K562 (cell line): ENCODE measurements around the gene OPCML. TPM values are rescaled to one million over a fixed set of nuclear protein-coding genes. Genes with fewer than 3 reads are reported as not detected.

ENCODE experiments used
- ATAC-seq: fragments of 200-7000 bp; cut with Tn5 transposase; 3 replicates; pipeline ENCODE4 v1.9.1; 2020; ENCODE audit warnings: moderate library complexity
- BruUV-seq: library from RNA; stranded (reverse); fragments of 400-500 nt; replicated peaks from 2 replicates; lab custom pipeline; 2021; lab: Mats Ljungman, UMichigan
- CTCF ChIA-PET: fragments of 300-600 bp; formaldehyde crosslinking; extraction: SDS; loops from one replicate; lab custom pipeline; 2021; ENCODE audit warnings: low intra/inter-chr PET ratio; lab: Yijun Ruan, JAX
- POLR2A ChIA-PET: fragments of 300-600, 350-650 bp; sonication (Branson Sonifier 250); formaldehyde crosslinking; extraction: SDS; loops from one replicate; lab custom pipeline; 2021; ENCODE audit warnings: antibody characterized with exemption, inconsistent platforms; lab: Yijun Ruan, JAX
- DNase-seq, 4 experiments: peaks; one replicate each; pipeline versions ENCODE4 v3.0.0 to v3.0.0-alpha.2; 2011 to 2018; ENCODE audit warnings: low spot score in 3 of 4, mixed read lengths in 3 of 4; ENCODE audit errors: extremely low read depth in 1 of 4
- FAIRE-seq: peaks from 2 replicates; lab custom pipeline; 2011; peaks lifted over from hg19 to GRCh38; lab: Jason Lieb, UNC
- H2AFZ ChIP-seq: 2 replicates; pipeline ENCODE4 v1.6.0; 2011; ENCODE audit warnings: low read depth, low read length, control low read depth, inconsistent platforms
- H3K27ac ChIP-seq: fragments of 200-600 bp; 3 replicates; pipeline ENCODE4 v1.8.0; 2011; ENCODE audit warnings: low read depth, mild to moderate bottlenecking, control low read depth, inconsistent platforms, low read length, moderate library complexity, mixed read lengths; ENCODE audit errors: extremely low read depth
- H3K27me3 ChIP-seq, 2 experiments: fragments of 300-600 bp in 1 of 2; 2 replicates in 1 of 2; 3 replicates in 1 of 2; pipeline versions ENCODE4 v1.6.0 to v1.8.0; 2011; ENCODE audit warnings: inconsistent platforms in 2 of 2, low read length in 2 of 2, mild to moderate bottlenecking in 1 of 2, mixed read lengths in 1 of 2, moderate library complexity in 1 of 2; ENCODE audit not compliant: control insufficient read depth in 2 of 2, insufficient read depth in 2 of 2
- H3K36me3 ChIP-seq: fragments of 300-600 bp; 3 replicates; pipeline ENCODE4 v1.8.0; 2011; ENCODE audit warnings: mild to moderate bottlenecking, low read length, inconsistent platforms; ENCODE audit not compliant: control insufficient read depth, insufficient read depth
- H3K4me1 ChIP-seq, 2 experiments: fragments of 200-600 bp in 1 of 2; replicated peaks in 1 of 2; 2 replicates in 1 of 2; 3 replicates in 1 of 2; pipeline versions ENCODE4 v1.5.1 to v1.8.0; 2011; ENCODE audit warnings: inconsistent platforms in 2 of 2, low read length in 2 of 2, mild to moderate bottlenecking in 1 of 2, mixed read lengths in 1 of 2, moderate library complexity in 1 of 2; ENCODE audit not compliant: control insufficient read depth in 2 of 2, insufficient read depth in 2 of 2
- H3K4me2 ChIP-seq: 2 replicates; pipeline ENCODE4 v1.6.1; 2011; ENCODE audit warnings: low read length, control low read depth, inconsistent platforms, mixed read lengths; ENCODE audit not compliant: insufficient read depth
- H3K4me3 ChIP-seq: fragments of 200-600 bp; sonication (generic), shearing (Covaris generic); 2 replicates; pipeline ENCODE4 v1.5.1; 2016; ENCODE audit warnings: control low read depth, inconsistent platforms
- H3K79me2 ChIP-seq: fragments of 200-600 bp; 3 replicates; pipeline ENCODE4 v1.8.0; 2011; ENCODE audit warnings: low read length, inconsistent platforms; ENCODE audit not compliant: control insufficient read depth, insufficient read depth
- H3K9ac ChIP-seq, 2 experiments: 2 replicates each; pipeline versions ENCODE4 v1.6.0 to v1.6.1; 2011; ENCODE audit warnings: low read depth in 2 of 2, low read length in 2 of 2, control low read depth in 1 of 2, inconsistent platforms in 1 of 2, mild to moderate bottlenecking in 1 of 2, mixed read lengths in 1 of 2; ENCODE audit not compliant: insufficient read depth in 1 of 2
- H3K9me1 ChIP-seq: one replicate; pipeline ENCODE4 v1.6.0; 2011; ENCODE audit warnings: inconsistent platforms, mild to moderate bottlenecking, low read length, moderate library complexity; ENCODE audit not compliant: control insufficient read depth, insufficient read depth
- H3K9me3 ChIP-seq: replicated peaks from 2 replicates; pipeline ENCODE4 v1.5.1; 2011; ENCODE audit warnings: low read depth, low read length, inconsistent platforms; ENCODE audit not compliant: control insufficient read depth, insufficient read depth
- H4K20me1 ChIP-seq: replicated peaks from 2 replicates; pipeline ENCODE4 v1.6.1; 2011; ENCODE audit warnings: low read length, inconsistent platforms, mixed read lengths; ENCODE audit not compliant: control insufficient read depth, insufficient read depth
- CREM ChIP-seq: IDR thresholded peaks from 2 replicates; pipeline ENCODE4 v1.6.1; 2014; ENCODE audit warnings: antibody characterized with exemption, low read depth
- FOXK1 ChIP-seq: sonication (generic); formaldehyde crosslinking; IDR thresholded peaks from 2 replicates; pipeline ENCODE4 v1.8.0; 2022; ENCODE audit warnings: missing genetic modification reagents, mild to moderate bottlenecking, borderline replicate concordance
- FOXK2 ChIP-seq, 2 experiments: fragments of 450-650 bp; IDR thresholded peaks in 1 of 2; conservative IDR thresholded peaks in 1 of 2; 2 replicates each; pipeline ENCODE4 v1.6.1; 2016; ENCODE audit warnings: low read depth in 2 of 2, mild to moderate bottlenecking in 1 of 2
- NR2C2 ChIP-seq, 2 experiments: fragments of 200-800 bp in 1 of 2; sonication (Bioruptor generic) in 1 of 2; sonication (generic) in 1 of 2; formaldehyde crosslinking in 1 of 2; IDR thresholded peaks; 2 replicates each; pipeline versions ENCODE4 v1.6.1 to v1.8.0; 2016 to 2022; ENCODE audit warnings: mild to moderate bottlenecking in 1 of 2, missing compliant biosample characterization in 1 of 2, missing genetic modification characterization in 1 of 2, missing genetic modification reagents in 1 of 2
- NUFIP1 ChIP-seq: fragments of 450-650 bp; IDR thresholded peaks from 2 replicates; pipeline ENCODE4 v1.6.1; 2018; ENCODE audit not compliant: partially characterized antibody
- POLR3A ChIP-seq: IDR thresholded peaks from 2 replicates; pipeline ENCODE4 v1.6.1; 2011; ENCODE audit warnings: borderline replicate concordance, mild to moderate bottlenecking, moderate library complexity; ENCODE audit not compliant: insufficient read length, insufficient read depth; ENCODE audit errors: extremely low read depth
- PRPF4 ChIP-seq: fragments of 200-400 bp; formaldehyde crosslinking; IDR thresholded peaks from one replicate; pipeline ENCODE4 v1.6.1; 2017; ENCODE audit warnings: low read length, low read depth, mild to moderate bottlenecking; ENCODE audit not compliant: insufficient read depth, poor library complexity, severe bottlenecking
- SREBF1 ChIP-seq: fragments of 150-350 bp; IDR thresholded peaks from 2 replicates; pipeline ENCODE4 v1.6.1; 2014; ENCODE audit warnings: antibody characterized with exemption, low read depth, low read length, borderline replicate concordance
- TBP ChIP-seq: optimal IDR thresholded peaks from 2 replicates; pipeline ENCODE3; 2011; ENCODE audit warnings: low read depth, low read length, improper control_type of control experiment
- VEZF1 ChIP-seq: fragments of 200-800 bp; sonication (Bioruptor generic); IDR thresholded peaks from 2 replicates; pipeline ENCODE4 v1.6.1; 2017; ENCODE audit warnings: missing genetic modification characterization, missing compliant biosample characterization
- ZBTB26 ChIP-seq: fragments of 450-650 bp; formaldehyde crosslinking; IDR thresholded peaks from 2 replicates; pipeline ENCODE4 v1.4.0; 2022; ENCODE audit warnings: missing genetic modification characterization
- ZNF134 ChIP-seq: fragments of 250-450 bp; sonication (Bioruptor Pico); conservative IDR thresholded peaks from 2 replicates; pipeline ENCODE4 v1.4.0; 2020
- ZNF175 ChIP-seq: fragments of 200-800 bp; sonication (Bioruptor generic); IDR thresholded peaks from 2 replicates; pipeline ENCODE4 v1.6.1; 2016; ENCODE audit warnings: low read depth, mild to moderate bottlenecking, missing genetic modification characterization, missing compliant biosample characterization
- ZNF239 ChIP-seq: fragments of 250-450 bp; sonication (Bioruptor Pico); IDR thresholded peaks from 2 replicates; pipeline ENCODE4 v1.4.0; 2020; ENCODE audit warnings: mild to moderate bottlenecking
- ZNF589 ChIP-seq: fragments of 200-800 bp; sonication (Bioruptor generic); IDR thresholded peaks from 2 replicates; pipeline ENCODE4 v1.6.1; 2016; ENCODE audit warnings: low read depth, missing genetic modification characterization, missing compliant biosample characterization
- WGBS: fragments of 100-300 bp; shearing (Covaris generic); methylation state at CpG from one replicate; pipeline ENCODE4 v1.1.6; 2016; ENCODE audit warnings: low coverage, mixed read lengths; ENCODE audit not compliant: insufficient coverage; ENCODE audit errors: missing lambda C conversion rate; 5-methylcytosine and 5-hydroxymethylcytosine counted together
- in situ Hi-C: fragments of 300-500 bp; cut with MboI; formaldehyde crosslinking; loops from 4 replicates; pipeline ENCODE4 v1.15.0; 2018; ENCODE audit warnings: inconsistent platforms, mixed read lengths
- intact Hi-C: fragments of 100-400 bp; cut with micrococcal nuclease; formaldehyde crosslinking; loops from 2 replicates; pipeline ENCODE4 v1.14.2; 2022
- polyA plus RNA-seq, 8 experiments: library from polyadenylated mRNA; depleted of rRNA in 4 of 8; stranded (reverse) in 5 of 8; unstranded in 3 of 8; fragments of >200 nt; fragmentation: Nextera tagmentation in 2 of 8; fragmentation: Illumina TruSeq in 1 of 8; extraction: Ambion mirVana in 2 of 8; extraction: Trizol in 1 of 8; gene quantifications; 2 replicates each; pipeline versions ENCODE4 v1.2.1 to v1.2.3, GENCODE V29; 2011 to 2014; ENCODE audit warnings: inconsistent platforms in 1 of 8, missing spikeins in 1 of 8
- total RNA-seq, 7 experiments: library from RNA; depleted of rRNA in 6 of 7; stranded (reverse); fragments of >200 nt in 6 of 7; fragmentation: Illumina TruSeq in 2 of 7; extraction: Trizol in 2 of 7; gene quantifications; 2 replicates each; pipeline versions ENCODE4 v1.2.1 to v1.2.3, GENCODE V29; 2011 to 2021; ENCODE audit warnings: low replicate concordance in 1 of 7
- TF ChIP-seq, protein P1 (sequence below): sonication (generic); formaldehyde crosslinking; IDR thresholded peaks from 2 replicates; pipeline ENCODE4 v1.8.0; 2022; ENCODE audit warnings: mild to moderate bottlenecking, missing genetic modification reagents

The OPCML gene
- total and polyA plus RNA-seq, 9 of the 15 experiments (the other 6 are each of a cell fraction or from before 2014, with no cell fraction given): not detected

DNA sequence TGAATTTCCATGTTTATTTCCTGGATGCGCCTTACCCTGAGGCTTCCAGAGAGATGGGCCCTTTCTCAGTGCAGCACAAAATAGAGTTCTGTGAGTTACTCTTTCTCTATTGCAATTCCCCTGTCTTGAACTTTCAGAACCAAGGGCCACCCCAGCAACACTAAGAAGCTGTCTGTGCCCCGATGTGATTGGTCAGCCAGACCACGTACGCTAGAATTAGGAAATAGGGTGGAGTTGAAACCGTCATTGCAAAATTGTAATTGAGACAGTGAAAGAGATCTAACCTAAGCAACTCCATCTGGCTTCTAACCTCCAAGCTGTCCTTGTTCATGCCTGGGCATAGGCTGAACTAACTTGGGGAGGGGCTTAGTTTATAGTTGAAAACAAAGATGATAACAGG lies 981.3 kb downstream of the OPCML start (continued):
- no peak for TF ChIP-seq ZNF589

GRCh38 chr11:132549561-132549960 lies 982.7 kb downstream of the OPCML start:
- no peak overlapping the region for H3K27ac ChIP-seq
- no peaks in the 10 kb centered on the region for H3K79me2 ChIP-seq
- ATAC-seq (no peak), DNase-seq (no peak), FAIRE-seq (no peak)
- no peak for TF ChIP-seq NR2C2 (CRISPR knock-in tag; IDR thresholded peaks at IDR 0.05)
- TF ChIP-seq NR2C2 (tag; IDR thresholded peaks at IDR 0.05): no peak
- no peak for TF ChIP-seq ZBTB26 (CRISPR knock-in tag)
- TF ChIP-seq FOXK1 (CRISPR knock-in tag): no peak
- TF ChIP-seq, protein P1, sequence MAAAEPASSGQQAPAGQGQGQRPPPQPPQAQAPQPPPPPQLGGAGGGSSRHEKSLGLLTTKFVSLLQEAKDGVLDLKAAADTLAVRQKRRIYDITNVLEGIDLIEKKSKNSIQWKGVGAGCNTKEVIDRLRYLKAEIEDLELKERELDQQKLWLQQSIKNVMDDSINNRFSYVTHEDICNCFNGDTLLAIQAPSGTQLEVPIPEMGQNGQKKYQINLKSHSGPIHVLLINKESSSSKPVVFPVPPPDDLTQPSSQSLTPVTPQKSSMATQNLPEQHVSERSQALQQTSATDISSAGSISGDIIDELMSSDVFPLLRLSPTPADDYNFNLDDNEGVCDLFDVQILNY (CRISPR knock-in tag): no peak
- no peak for TF ChIP-seq ZNF175
- no peak for TF ChIP-seq NUFIP1
- TF ChIP-seq PRPF4: no peak
- TF ChIP-seq TBP: no peak
- TF ChIP-seq CREM: no peak
- TF ChIP-seq FOXK2 (conservative IDR thresholded peaks at IDR 0.05 in 1 of 2, IDR thresholded peaks at IDR 0.05 in 1 of 2; ENCODE audit: low read depth in 2 of 2): no peak
- TF ChIP-seq POLR3A: no peak
- TF ChIP-seq ZNF239 (CRISPR knock-in tag): no peak
- TF ChIP-seq SREBF1: no peak
- TF ChIP-seq VEZF1: no peak
- TF ChIP-seq ZNF134 (CRISPR knock-in tag): no peak
- H3K4me3 ChIP-seq: no peak overlapping the region
- BruUV-seq: no TSS peak
- H3K36me3 ChIP-seq: no peaks in the 10 kb centered on the region
- CTCF ChIA-PET: no interaction called here
- no peak overlapping the region for H3K4me2 ChIP-seq
- in situ Hi-C loops: no loop called here
- POLR2A ChIA-PET: no interaction called here
- no peaks in the 10 kb centered on the region for H4K20me1 ChIP-seq
- H2AFZ ChIP-seq: no peak overlapping the region
- no peak overlapping the region for H3K9ac ChIP-seq
- H3K27me3 ChIP-seq: no peaks in the 10 kb centered on the region
- no peaks in the 10 kb centered on the region for H3K9me3 ChIP-seq
- H3K4me1 ChIP-seq: no peaks in the 10 kb centered on the region
- 3% methylated on average over 6 of the region's 6 CpGs for WGBS
- no peaks in the 10 kb centered on the region for H3K9me1 ChIP-seq
- intact Hi-C loops: no loop called here
